Measurements from ENCODE around the gene BANF2. TPM values are rescaled to one million over a fixed set of nuclear protein-coding genes. Genes with fewer than 3 reads are reported as not detected.

The BANF2 gene
- total and polyA plus RNA-seq, 2 of the 13 experiments (the other 11 are each of a cell fraction or from before 2014, with no cell fraction given) = 0.35 TPM; not detected in 1

GRCh38 chr20:17682103-17682888, 17.5 kb upstream of the BANF2 start, which contains the start of gene RRBP1 (continued):
- peak; percentile 81; the same call in 1 of the 2 replicates for TF ChIP-seq THAP9 (CRISPR knock-in tag; IDR thresholded peaks at IDR 0.05; ENCODE audit: borderline replicate concordance)
- TF ChIP-seq KLF11 (CRISPR knock-in tag; IDR thresholded peaks at IDR 0.05) = peak; percentile 21; the same call in 1 of the 2 replicates
- peak; percentile 94 for TF ChIP-seq NFYB (CRISPR knock-in tag; IDR thresholded peaks at IDR 0.05)
- TF ChIP-seq HCFC1 (IDR thresholded peaks at IDR 0.05; ENCODE audit: low read depth, low read length) = 0 out of 2 replicates have a peak, but pooled peaks have one; percentile 16
- peak; percentile 97 for TF ChIP-seq HOXA3 (CRISPR knock-in tag; IDR thresholded peaks at IDR 0.05)
- no peak; the same call in 1 of the 2 replicates for TF ChIP-seq ARHGAP35 (CRISPR knock-in tag; IDR thresholded peaks at IDR 0.05; ENCODE audit: borderline replicate concordance)
- TF ChIP-seq FOXC1 (CRISPR knock-in tag; IDR thresholded peaks at IDR 0.05; ENCODE audit: borderline replicate concordance) = peak; percentile 91
- TF ChIP-seq SETDB1 (CRISPR knock-in tag; IDR thresholded peaks at IDR 0.05; ENCODE audit: borderline replicate concordance) = no peak
- TF ChIP-seq ZNF143 (CRISPR knock-in tag; IDR thresholded peaks at IDR 0.05) = peak; percentile 79
- no peak for TF ChIP-seq ZNF282 (IDR thresholded peaks at IDR 0.05; ENCODE audit: partially characterized antibody)
- peak; percentile 59 for TF ChIP-seq ZEB1 (IDR thresholded peaks at IDR 0.05; ENCODE audit: insufficient replicate concordance, low read depth)
- peak; percentile 84 for TF ChIP-seq FOXP4 (CRISPR knock-in tag; IDR thresholded peaks at IDR 0.05)
- no peak; the same call in 1 of the 2 replicates for TF ChIP-seq ZBTB10 (CRISPR knock-in tag; IDR thresholded peaks at IDR 0.05; ENCODE audit: borderline replicate concordance)
- TF ChIP-seq ZNF543 (CRISPR knock-in tag; IDR thresholded peaks at IDR 0.05) = no peak; the same call in 1 of the 2 replicates
- TF ChIP-seq ZBTB14 (CRISPR knock-in tag; IDR thresholded peaks at IDR 0.05) = peak; percentile 64; the same call in 1 of the 2 replicates
- peak; percentile 78; the same call in 1 of the 3 replicates for TF ChIP-seq MXI1 (IDR thresholded peaks at IDR 0.05; ENCODE audit: borderline replicate concordance, low read depth, low read length)
- TF ChIP-seq ZNF430 (CRISPR knock-in tag; IDR thresholded peaks at IDR 0.05) = peak; percentile 89
- no peak for TF ChIP-seq RFX3 (CRISPR knock-in tag; IDR thresholded peaks at IDR 0.05)
- peak; percentile 89 for TF ChIP-seq ETV6 (CRISPR knock-in tag; conservative IDR thresholded peaks at IDR 0.05)
- TF ChIP-seq ZC3H13 (CRISPR knock-in tag; IDR thresholded peaks at IDR 0.05) = no peak; the same call in 1 of the 2 replicates
- no peak for TF ChIP-seq ZNF468 (CRISPR knock-in tag; IDR thresholded peaks at IDR 0.05)

Data from HepG2 (cell line).